GM19328 (cell line): ENCODE measurements around the gene WWTR1.

ENCODE experiments used
- ATAC-seq: cut with Tn5 transposase; IDR thresholded peaks from one replicate; pipeline ENCODE4 v1.9.1; 2021; ENCODE audit warnings: mild to moderate bottlenecking, moderate library complexity; ENCODE audit not compliant: unreplicated experiment

WWTR1 gene

DNA sequence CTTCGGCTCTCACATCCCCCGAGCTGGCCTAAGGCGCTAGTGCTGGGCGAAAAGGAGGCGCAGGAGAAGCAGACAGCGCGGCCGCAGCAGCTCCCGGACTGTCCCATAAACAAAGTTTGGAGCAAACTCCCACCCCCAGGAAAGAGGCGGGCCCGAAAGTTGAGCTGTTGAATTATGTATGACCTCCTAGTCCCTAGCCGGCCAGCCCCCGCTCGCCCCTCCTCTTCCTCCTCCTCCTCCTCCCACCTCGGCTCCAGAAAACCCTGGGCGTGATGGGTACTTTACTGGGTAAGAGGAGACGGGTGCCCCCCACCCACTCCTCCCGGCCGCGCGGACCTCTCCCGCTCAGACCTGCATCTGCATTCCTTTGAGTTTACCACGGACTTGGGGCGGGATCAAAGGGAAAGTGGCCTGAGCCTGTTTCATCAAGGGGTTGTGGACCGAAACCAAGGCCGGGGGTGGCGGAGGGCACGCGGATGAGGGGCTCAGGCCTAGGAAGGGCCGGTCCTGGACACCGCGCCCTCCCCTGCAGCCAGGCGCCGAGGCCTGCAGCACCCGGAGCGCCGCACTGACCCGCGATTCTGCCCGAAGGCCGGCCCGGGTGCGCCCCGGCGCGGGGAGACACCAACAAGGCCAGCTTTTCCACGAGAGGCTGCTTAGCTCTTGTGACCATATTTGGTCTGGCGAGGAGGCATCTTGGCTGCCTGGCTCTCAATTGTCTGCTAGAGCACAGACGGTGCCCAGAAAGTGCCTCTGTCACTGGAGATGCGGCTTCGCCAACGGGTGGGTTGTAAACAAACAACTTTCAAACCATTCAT is at the start of gene WWTR1:
Gene WWTR1, minus strand, starts transcription at position 100 of the 818 bp plus-strand sequence. CDS start 719 bp downstream, outside the sequence.
- peak; percentile 72 for ATAC-seq

DNA sequence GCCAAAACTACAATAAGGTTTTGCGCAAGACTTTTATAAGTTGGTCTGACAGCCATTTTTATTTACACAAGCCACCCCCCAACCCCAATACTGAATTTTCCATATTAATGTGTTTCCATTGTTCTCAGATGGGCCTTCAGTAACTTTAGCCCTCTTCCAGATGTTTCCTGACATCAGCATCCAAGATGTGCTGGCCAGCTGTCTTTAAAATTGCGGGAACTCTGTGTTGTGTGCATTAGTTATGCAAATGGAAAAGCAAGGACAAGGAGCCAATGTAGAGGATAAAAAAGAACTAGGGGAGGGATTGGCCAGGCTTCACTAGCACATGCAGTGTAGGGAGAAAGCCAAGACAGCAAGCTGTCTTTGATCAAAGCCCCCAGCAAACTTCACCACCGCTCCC is 49.1 kb upstream of the WWTR1 start:
- no peak for ATAC-seq

GRCh38 chr3:149705416-149705815 is 47.6 kb upstream of the WWTR1 start:
- no peak for ATAC-seq

DNA sequence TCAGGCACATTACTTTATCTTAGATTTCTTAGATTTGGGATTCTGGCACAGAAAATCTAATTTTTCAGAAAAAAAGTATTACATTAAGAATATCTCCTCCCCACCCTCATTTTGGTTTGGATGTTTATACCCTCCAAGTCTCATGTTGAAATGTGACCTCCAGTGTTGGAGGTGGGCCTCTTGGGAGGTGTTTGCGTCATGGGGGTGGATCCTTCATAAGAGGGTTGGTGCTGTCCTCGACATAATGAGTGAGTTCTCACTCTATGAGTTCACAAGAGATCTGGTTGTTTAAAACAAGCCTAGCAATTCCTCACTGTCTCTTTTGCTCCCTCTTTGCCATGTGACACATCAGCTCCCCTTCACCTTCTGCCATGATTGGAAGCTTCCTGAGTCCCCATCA is 45.6 kb upstream of the WWTR1 start:
- no peak for ATAC-seq

DNA sequence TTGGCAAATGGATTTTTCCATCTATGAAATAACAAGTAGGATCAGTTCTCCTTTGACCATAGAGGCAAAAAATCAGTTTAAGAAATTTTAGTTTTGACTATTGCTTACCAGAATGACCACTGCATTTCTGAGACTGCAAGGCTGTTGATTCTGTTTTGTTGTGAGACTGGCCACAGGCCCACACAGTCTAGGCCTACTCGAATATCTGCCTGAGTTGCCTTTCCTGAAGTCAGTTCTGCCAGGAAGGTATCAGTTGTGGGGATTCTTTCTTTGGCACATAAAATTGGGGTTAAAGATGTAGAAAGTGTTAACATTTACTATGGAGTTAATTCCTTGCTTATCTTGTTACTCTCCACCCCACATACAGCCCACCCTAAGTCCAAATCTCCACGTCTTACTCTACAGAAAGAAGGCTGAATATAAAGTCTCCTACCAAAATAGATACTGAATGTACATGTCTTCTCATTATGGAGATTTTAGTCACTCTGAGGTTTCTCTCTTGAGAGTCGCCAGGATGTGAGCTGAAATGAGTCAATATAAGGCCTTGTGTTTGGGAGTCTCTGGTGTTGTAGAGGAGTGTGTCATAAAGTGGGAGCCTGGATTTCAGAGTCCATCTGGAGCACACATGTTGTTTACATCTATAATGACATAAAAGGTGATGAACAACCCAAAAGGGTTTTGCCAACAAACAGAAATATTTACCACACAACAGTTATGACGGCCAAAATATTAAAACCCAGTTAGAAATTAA is 45.0 kb upstream of the WWTR1 start:
- no peak for ATAC-seq

GRCh38 chr3:149701977-149702350 is 44.1 kb upstream of the WWTR1 start:
- no peak for ATAC-seq

DNA sequence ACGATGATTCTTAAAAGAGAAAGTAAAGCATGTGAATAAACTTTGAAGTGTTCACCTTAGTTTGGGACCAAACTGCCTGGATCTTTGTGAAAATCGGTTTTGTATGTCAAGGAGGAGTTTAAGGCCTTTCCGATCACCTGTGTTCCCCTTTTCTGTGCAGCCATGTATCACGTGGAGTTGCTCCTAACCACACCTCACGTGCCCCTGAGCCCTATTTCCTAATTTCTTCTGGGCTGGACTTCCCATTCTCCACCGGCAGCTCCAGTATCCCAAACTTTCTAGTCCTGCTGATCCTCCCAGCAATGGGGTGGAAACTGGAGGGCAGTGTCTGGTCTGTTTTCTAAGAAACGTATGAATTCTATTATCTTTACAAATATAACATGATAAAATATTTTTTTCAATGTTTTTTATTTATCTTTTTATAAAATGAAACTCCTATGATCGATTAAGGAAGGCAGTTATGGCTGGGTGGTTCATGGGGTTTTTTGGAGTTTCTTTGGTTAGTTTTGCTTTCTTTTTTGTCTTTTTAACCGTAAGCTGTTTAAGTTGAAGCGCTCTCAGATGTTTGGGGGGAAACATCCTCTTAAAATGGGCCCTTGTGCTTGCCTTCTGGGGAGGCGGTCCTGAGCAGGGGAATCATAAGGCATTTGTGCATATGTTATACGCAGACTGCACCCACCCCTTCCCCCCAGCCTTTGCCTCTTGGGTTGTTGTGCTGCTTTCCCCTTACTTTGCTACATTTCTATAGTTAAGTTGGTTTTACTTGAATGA is 43.6 kb upstream of the WWTR1 start:
- no peak for ATAC-seq

DNA sequence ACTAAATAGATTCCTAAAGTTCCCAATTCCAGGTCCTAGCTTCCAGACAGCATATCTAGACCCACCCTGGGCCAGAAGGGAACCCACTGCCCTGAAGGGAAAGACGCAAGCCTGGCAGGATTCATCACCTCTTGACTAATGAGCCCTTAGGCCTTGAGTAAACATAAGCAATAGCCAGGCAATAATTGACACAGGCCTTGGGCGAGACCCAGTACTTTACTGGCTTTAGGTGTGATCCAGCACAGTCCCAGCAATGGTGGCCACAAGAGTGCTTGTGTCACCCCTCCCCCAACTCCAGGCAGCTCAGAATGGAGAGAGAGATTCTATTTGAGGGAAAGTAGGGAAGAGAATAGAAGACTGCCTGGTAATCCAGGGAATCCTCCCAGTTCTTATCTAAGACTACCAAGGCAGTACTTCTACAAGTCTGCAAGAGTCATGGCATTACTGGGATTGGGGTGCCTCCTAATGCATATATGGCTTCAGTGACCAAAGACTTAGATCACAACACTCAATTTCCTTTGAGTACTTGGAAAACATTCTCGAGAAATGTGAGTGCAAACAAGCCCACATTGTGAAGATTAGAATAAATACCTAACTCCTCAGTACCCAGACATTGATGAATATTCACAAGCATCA is 30.4 kb upstream of the WWTR1 start:
- ATAC-seq, result no peak

DNA sequence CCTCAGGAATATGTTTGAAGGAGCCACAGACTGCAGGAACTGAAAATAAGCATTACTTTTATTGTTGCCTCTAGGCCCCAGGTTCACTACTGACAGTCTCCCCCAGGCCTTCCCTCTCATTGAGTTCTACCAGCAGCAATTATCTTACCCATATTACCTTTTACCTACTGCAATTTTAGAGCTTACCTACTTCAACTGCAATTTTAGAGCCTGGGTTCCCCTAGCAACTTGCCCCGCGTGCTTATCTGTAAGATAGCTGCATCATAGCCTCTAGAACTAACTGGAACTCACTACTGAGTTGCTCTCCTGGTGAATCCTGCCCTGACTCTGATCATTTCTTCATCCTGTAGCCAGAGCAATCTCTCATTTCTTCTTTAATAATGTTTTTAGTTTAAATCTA is 29.2 kb upstream of the WWTR1 start:
- ATAC-seq, result no peak

DNA sequence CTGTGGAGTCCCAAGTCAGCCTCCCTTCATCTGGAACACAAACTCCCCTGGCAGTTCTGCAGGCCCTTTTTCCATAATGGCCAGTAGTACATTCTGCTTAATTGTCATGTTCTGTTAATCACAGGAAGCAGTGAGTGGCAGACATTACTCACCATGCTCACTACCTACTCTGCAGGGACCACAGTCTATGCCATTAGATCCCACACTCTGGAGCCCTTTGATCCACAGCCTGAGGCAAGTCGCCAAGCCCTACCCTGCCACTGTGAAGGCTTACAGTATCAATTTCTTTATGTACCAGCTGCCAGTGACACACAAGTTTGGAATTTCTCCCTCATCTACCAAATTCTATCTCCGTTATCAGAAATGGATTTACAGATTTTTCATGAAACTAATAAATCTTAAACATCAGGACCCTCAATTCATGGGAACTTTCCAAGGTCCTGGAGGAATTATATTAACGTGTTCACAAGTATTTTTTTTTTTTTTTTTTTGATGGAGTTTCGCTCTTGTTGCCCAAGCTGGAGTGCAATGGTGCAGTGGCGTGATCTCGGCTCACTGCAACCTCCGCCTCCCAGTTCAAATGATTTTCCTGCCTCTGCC is 20.6 kb upstream of the WWTR1 start:
- no peak for ATAC-seq

- no peak for ATAC-seq
Measured at GRCh38 chr3:149673393-149673792, 15.6 kb upstream of the WWTR1 start.

- ATAC-seq, result no peak
Measured at GRCh38 chr3:149670742-149671492, 13.1 kb upstream of the WWTR1 start.

- ATAC-seq, result no peak
Measured at GRCh38 chr3:149667576-149667975, 9.8 kb upstream of the WWTR1 start.

- ATAC-seq, result no peak
Measured at GRCh38 chr3:149663966-149664365, 6.1 kb upstream of the WWTR1 start.

- no peak for ATAC-seq
Measured at GRCh38 chr3:149662240-149662887, 4.5 kb upstream of the WWTR1 start.

DNA sequence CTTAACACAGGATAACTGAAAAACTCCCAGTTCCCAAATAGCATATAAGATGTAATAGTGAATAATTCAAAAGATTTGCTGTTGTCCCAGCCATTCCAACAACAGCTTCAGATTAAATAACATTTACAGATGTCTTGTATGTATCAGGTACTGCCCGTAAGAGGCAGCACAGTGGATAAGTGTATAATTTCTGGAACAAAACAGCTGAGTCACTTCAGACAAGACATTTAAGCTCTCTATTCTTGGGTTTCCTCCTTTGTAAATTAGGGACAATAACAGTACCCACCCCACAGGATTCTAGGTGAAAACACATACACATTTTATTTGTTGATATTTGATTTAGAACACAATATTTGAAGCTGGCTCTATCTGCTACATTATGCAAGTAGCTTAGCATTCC is 2.6 kb upstream of the WWTR1 start:
- no peak for ATAC-seq

- peak; percentile 9 for ATAC-seq
Measured at GRCh38 chr3:149658744-149659497, 1.1 kb upstream of the WWTR1 start.

DNA sequence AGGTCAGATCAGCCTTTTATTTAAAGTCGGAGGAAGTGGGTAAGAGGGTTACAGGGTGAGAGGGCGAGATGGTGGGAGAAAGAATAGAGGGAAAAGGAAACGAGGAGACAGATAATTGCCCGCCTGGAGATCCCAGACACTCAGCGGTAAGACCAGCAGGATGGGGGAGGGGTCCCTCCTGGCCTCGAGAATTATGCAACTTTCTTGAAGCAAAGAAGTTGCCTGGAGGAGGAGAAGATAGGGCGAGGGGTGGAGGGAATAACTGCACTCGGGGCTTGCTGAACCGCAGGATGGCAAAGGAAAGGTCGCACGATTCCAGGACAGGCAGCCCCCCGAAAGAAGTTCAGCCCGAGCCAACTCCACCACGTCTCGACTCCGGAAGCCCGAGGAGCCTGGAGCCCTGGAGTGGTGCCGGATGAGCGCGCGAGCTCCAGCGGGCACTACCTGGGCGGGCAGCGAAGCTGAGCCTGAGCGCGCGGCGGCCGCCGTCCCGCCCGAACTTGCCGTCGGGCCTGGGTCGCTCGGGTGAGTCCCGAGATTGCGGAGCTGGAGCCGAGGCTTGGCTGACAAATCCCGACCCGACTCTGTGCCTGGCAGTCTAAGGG is 402 bp downstream of the WWTR1 start:
- peak; percentile 30 for ATAC-seq
